ENCODE results near the gene RHBDL1. TPM values are rescaled to one million over a fixed set of nuclear protein-coding genes. Genes with fewer than 3 reads are reported as not detected.

Gene RHBDL1
- total and polyA plus RNA-seq, 2 of the 8 experiments (the other 6 are each of a cell fraction or from before 2014, with no cell fraction given): 4.0 to 8.1 TPM

DNA sequence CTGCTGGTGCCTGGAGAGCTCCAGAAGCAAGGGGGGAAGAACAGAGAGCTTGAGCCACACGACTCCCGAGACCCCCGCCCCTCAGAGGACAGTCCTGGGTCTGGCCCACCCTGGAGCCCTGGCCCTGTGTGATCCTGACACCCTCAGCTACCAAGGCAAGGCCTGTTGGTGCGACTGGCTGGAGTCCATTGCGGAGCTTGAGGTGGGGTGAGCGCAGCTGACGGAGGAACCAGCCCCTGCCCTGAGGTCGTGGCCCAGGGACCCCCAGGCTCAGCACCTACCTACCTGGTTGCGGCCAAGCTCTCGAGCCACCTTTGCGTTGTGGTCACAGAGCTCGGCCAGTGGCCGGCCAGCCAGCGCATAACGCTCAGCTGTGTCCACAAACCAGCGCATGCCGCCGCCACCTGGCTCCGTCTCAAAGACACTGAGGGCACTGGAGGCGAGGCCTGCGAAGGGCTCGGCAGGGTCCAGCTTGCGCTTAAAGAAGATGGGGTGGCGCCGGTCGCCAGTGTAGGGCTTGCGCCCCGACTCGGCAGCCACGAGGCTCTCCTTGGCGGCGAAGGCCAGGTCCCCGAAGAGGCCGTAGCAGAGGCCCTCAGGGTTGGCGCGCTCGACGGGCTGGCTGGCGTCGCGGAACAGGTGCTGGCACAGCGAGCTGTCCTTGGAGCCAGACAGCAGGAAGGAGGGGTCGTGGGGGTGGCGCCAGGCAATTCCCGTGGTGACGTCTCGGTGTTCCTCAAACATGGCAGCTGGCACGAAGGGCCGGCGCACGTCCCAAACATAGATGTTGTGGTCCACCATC is 11.2 kb downstream of the RHBDL1 start:
- Histone ChIP-seq H3K79me2 (ENCODE audit: control insufficient read depth in 1 of 2, insufficient read depth in 2 of 2, low read length in 2 of 2) (peaks cover 0 to 4% of the 10 kb centered on the region in 2 experiments; a peak in 1 of 4 replicates), H3K4me1 (replicated peaks in 1 of 4; ENCODE audit: control insufficient read depth in 3 of 4, insufficient read depth in 4 of 4, low read length in 3 of 4) (peaks cover 0 to 15% (median 10%) of the 10 kb centered on the region in 4 experiments; a peak in 5 of 7 replicates), H3K27me3 (replicated peaks in 1 of 4; ENCODE audit: control insufficient read depth in 3 of 4, extremely low read depth in 1 of 4, insufficient read depth in 3 of 4, low read length in 3 of 4) (peaks cover 0 to 5% (median 2%) of the 10 kb centered on the region in 4 experiments; a peak in 1 of 7 replicates), H4K8ac (ENCODE audit: extremely low read depth, insufficient read depth, low read length) (no peak overlapping the region; the same call in 1 of the 2 replicates), H2BK20ac (ENCODE audit: low read length) (no peak overlapping the region), H3K79me1 (ENCODE audit: low read depth, low read length) (peaks cover 4% of the 10 kb centered on the region), H3K23ac (ENCODE audit: insufficient read length) (no peak overlapping the region), H2BK12ac (ENCODE audit: low read depth, low read length) (no peak overlapping the region), H3K9ac (replicated peaks in 1 of 4; ENCODE audit: extremely low read depth in 1 of 4, low read depth in 3 of 4, low read length in 3 of 4) (no peak overlapping the region), H3K27ac (ENCODE audit: low read depth, low read length) (no peak overlapping the region), H4K91ac (replicated peaks; ENCODE audit: insufficient read length, low read length) (no peak overlapping the region), H2BK15ac (ENCODE audit: low read length) (no peak overlapping the region), H3K18ac (ENCODE audit: extremely low read depth, low read length) (no peak overlapping the region), H3K4ac (replicated peaks; ENCODE audit: insufficient read length, low read depth, low read length) (no peak overlapping the region), H2BK120ac (replicated peaks; ENCODE audit: low read depth, low read length) (no peak overlapping the region), H4K5ac (ENCODE audit: insufficient read length, low read depth, low read length) (no peak overlapping the region), H2BK5ac (ENCODE audit: low read depth, low read length) (no peak overlapping the region), H3K23me2 (ENCODE audit: low read depth, low read length) (peaks cover 12% of the 10 kb centered on the region), H3K36me3 (ENCODE audit: control insufficient read depth in 2 of 4, insufficient read depth in 4 of 4, low read length in 3 of 4) (peaks cover 4 to 27% (median 13%) of the 10 kb centered on the region in 4 experiments; a peak in 7 of 8 replicates), H3K9me3 (ENCODE audit: insufficient read depth in 2 of 2, low read depth in 1 of 2, low read length in 1 of 2) (no peaks in the 10 kb centered on the region), H4K20me1 (replicated peaks in 1 of 2; ENCODE audit: control insufficient read depth in 1 of 2, insufficient read depth in 2 of 2, low read length in 2 of 2) (peaks cover 4 to 26% of the 10 kb centered on the region in 2 experiments), H2AFZ (ENCODE audit: low read length) (no peak overlapping the region), H3K4me3 (ENCODE audit: extremely low read depth in 1 of 4, insufficient read depth in 2 of 4, low read depth in 3 of 4, low read length in 4 of 4) (no peak overlapping the region), H3K4me2 (ENCODE audit: insufficient read depth in 1 of 2, low read depth in 2 of 2, low read length in 2 of 2) (no peak overlapping the region), H3K56ac (replicated peaks; ENCODE audit: insufficient read length, low read depth, low read length) (no peak overlapping the region), H3K14ac (ENCODE audit: insufficient read length) (no peak overlapping the region), H2AK5ac (ENCODE audit: low read depth, low read length) (no peak overlapping the region)
- DNase-seq (ENCODE audit: low read depth in 1 of 2, low spot score in 2 of 2): no peak
- CTCF ChIA-PET (ENCODE audit: partially characterized antibody): interaction anchor here (0.6 to 6.0 kb wide), 20 partner anchors 9 to 316 kb away, joined by 3 to 75 read pairs (median 3); partner anchors contain the start of genes FBXL16, RHBDL1, RHOT2 and WDR90
- POLR2A ChIA-PET (ENCODE audit: partially characterized antibody): interaction anchor here (0.8 to 2.5 kb wide), 12 partner anchors 9 to 98 kb away, joined by 3 to 6 read pairs (median 4); partner anchors contain the start of genes RHBDL1 and RHOT2
- TF ChIP-seq NANOG (IDR thresholded peaks at IDR 0.05; ENCODE audit: insufficient read depth, low read depth, low read length, poor library complexity, severe bottlenecking) (no peak), KDM4A (IDR thresholded peaks at IDR 0.05; ENCODE audit: low read depth, low read length, severe bottlenecking) (no peak), TAF7 (optimal IDR thresholded peaks at IDR 0.05; ENCODE audit: borderline replicate concordance, low read depth, low read length) (no peak), SIX5 (IDR thresholded peaks at IDR 0.05; ENCODE audit: low read depth, low read length) (no peak), YY1 (IDR thresholded peaks at IDR 0.05; ENCODE audit: low read depth, low read length) (no peak), SP4 (IDR thresholded peaks at IDR 0.05; ENCODE audit: low read length) (no peak), CEBPB (IDR thresholded peaks at IDR 0.05; ENCODE audit: low read depth, low read length) (no peak), BRCA1 (IDR thresholded peaks at IDR 0.05; ENCODE audit: low read depth, low read length) (no peak), RAD21 (IDR thresholded peaks at IDR 0.05 in 1 of 2, conservative IDR thresholded peaks at IDR 0.05 in 1 of 2; ENCODE audit: low read depth in 2 of 2, low read length in 2 of 2) (no peak)
- 96% methylated on average over 43 of the region's 51 CpGs; no CpG with 5 or more reads in 1 of the 2 experiments for WGBS, 2 experiments (ENCODE audit: extremely low coverage in 1 of 2, insufficient coverage in 1 of 2, insufficient read length in 1 of 2, insufficient replicate concordance in 2 of 2, low coverage in 1 of 2, low lambda C conversion rate in 2 of 2, missing lambda C conversion rate in 1 of 2)
- no peak for FAIRE-seq
